GM12891 (cell line): Measurements from ENCODE around the gene ZNF407.
A peak's percentile ranks its signal among the peaks of the same experiment; 100 is the strongest.

Source experiments
- DNase-seq: peaks from one replicate; pipeline ENCODE4 v3.0.0; 2011; ENCODE audit warnings: low spot score; ENCODE audit not compliant: insufficient read length
- FAIRE-seq: peaks from 2 replicates; lab custom pipeline; 2011; peaks lifted over from hg19 to GRCh38; lab: Jason Lieb, UNC
- PAX5 ChIP-seq: IDR thresholded peaks from 2 replicates; pipeline ENCODE4 v1.6.1; 2011; ENCODE audit warnings: low read length, moderate library complexity, mild to moderate bottlenecking; ENCODE audit not compliant: insufficient read depth, severe bottlenecking
- POLR2A ChIP-seq: IDR thresholded peaks from 2 replicates; pipeline ENCODE4 v1.6.1; 2011; ENCODE audit warnings: low read depth, low read length, control low read depth
- POLR2AphosphoS5 ChIP-seq: IDR thresholded peaks from 2 replicates; pipeline ENCODE4 v1.6.1; 2011; ENCODE audit warnings: low read depth, low read length, control low read depth
- POU2F2 ChIP-seq: IDR thresholded peaks from 2 replicates; pipeline ENCODE4 v1.6.1; 2011; ENCODE audit warnings: low read depth, mild to moderate bottlenecking, control low read depth, low read length, moderate library complexity
- SPI1 ChIP-seq: IDR thresholded peaks from 2 replicates; pipeline ENCODE4 v1.6.1; 2011; ENCODE audit warnings: low read depth, low read length, control low read depth
- TAF1 ChIP-seq: IDR thresholded peaks from 2 replicates; pipeline ENCODE4 v1.6.1; 2011; ENCODE audit warnings: low read depth, low read length, control low read depth

Gene ZNF407

GRCh38 chr18:74778191-74778847 is 180.6 kb downstream of the ZNF407 start:
- FAIRE-seq (no peak), DNase-seq (no peak)
- TF ChIP-seq TAF1, result no peak

- TF ChIP-seq POLR2A, result no peak
- TF ChIP-seq POLR2AphosphoS5, result no peak
- TF ChIP-seq PAX5, result no peak
- no peak for TF ChIP-seq TAF1
- TF ChIP-seq POU2F2, result no peak
- TF ChIP-seq SPI1, result no peak
- FAIRE-seq (no peak), DNase-seq (no peak)
These were observed 187.1 kb downstream of the ZNF407 start for GRCh38 chr18:74784752-74785151.

GRCh38 chr18:74785632-74786031 is 188.0 kb downstream of the ZNF407 start:
- peak; percentile 72 for FAIRE-seq
- no peak for DNase-seq
- TF ChIP-seq SPI1 (no peak), POU2F2 (no peak), TAF1 (no peak), POLR2A (no peak), POLR2AphosphoS5 (no peak), PAX5 (no peak)

GRCh38 chr18:74788657-74789056 is 191.0 kb downstream of the ZNF407 start:
- TF ChIP-seq POLR2AphosphoS5, result no peak
- no peak for TF ChIP-seq SPI1
- TF ChIP-seq POU2F2, result no peak
- no peak for TF ChIP-seq TAF1
- TF ChIP-seq PAX5, result no peak
- DNase-seq (no peak), FAIRE-seq (no peak)

GRCh38 chr18:74789078-74789477 is 191.4 kb downstream of the ZNF407 start:
- TF ChIP-seq SPI1 (no peak), POU2F2 (no peak), TAF1 (no peak), POLR2A (no peak), POLR2AphosphoS5 (no peak), PAX5 (no peak)
- no peak for DNase-seq
- no peak for FAIRE-seq

GRCh38 chr18:74790451-74790850 is 192.8 kb downstream of the ZNF407 start:
- DNase-seq (no peak), FAIRE-seq (no peak)
- no peak for TF ChIP-seq TAF1
- no peak for TF ChIP-seq SPI1
- TF ChIP-seq POLR2AphosphoS5, result no peak

GRCh38 chr18:74791501-74792194 is 194.0 kb downstream of the ZNF407 start:
- no peak for DNase-seq
- TF ChIP-seq POLR2A (no peak), POU2F2 (no peak), PAX5 (no peak), SPI1 (no peak), TAF1 (no peak), POLR2AphosphoS5 (no peak)
- FAIRE-seq, result no peak

- DNase-seq (no peak), FAIRE-seq (no peak)
- TF ChIP-seq POLR2A, result no peak
- no peak for TF ChIP-seq PAX5
- no peak for TF ChIP-seq POLR2AphosphoS5
- TF ChIP-seq SPI1, result no peak
- no peak for TF ChIP-seq POU2F2
- TF ChIP-seq TAF1, result no peak
These were observed 196.1 kb downstream of the ZNF407 start for GRCh38 chr18:74793746-74794145.

GRCh38 chr18:74795751-74796150 is 198.1 kb downstream of the ZNF407 start:
- TF ChIP-seq POLR2A (no peak), TAF1 (no peak), POLR2AphosphoS5 (no peak), SPI1 (no peak), PAX5 (no peak), POU2F2 (no peak)
- FAIRE-seq (no peak), DNase-seq (no peak)

- no peak for DNase-seq
- no peak for TF ChIP-seq TAF1
- TF ChIP-seq POLR2AphosphoS5, result no peak
- TF ChIP-seq POLR2A, result no peak
- no peak for TF ChIP-seq POU2F2
- TF ChIP-seq PAX5, result no peak
- no peak for TF ChIP-seq SPI1
- FAIRE-seq, result peak; percentile 20
These were observed 198.5 kb downstream of the ZNF407 start for GRCh38 chr18:74796211-74796610.
